Measurements from ENCODE around the gene PITRM1. TPM values are rescaled to one million over a fixed set of nuclear protein-coding genes. Genes with fewer than 3 reads are reported as not detected.
"Not testable (repeated sequence)": the region's sequence is repeated elsewhere in the genome, so short reads cannot be mapped to it uniquely, and the experiment has no call there.

Gene PITRM1
- total and polyA plus RNA-seq, 2 experiments from 2014 or later, result 44.1 to 45.9 TPM

DNA sequence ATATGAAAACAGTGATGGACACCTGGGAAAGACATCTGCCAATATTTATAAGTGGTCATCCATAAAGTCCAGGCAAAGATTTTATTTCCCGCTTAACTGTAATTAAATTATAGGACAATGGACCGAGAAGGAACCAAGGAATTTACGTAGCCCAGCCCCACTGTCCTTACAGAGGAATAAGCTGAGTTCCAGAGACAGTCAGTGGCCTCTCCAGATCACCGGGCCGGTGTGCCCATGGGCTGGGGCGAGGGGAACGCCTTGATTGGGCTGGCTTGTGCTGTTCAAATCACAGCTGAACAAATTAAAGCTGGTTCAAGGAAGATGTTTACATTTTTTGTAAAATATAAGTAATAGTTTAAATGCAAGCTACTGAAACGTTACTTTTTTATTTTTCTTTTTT, 64.5 kb downstream of the PITRM1 start:
- TF ChIP-seq EZH2 (IDR thresholded peaks at IDR 0.05; ENCODE audit: borderline replicate concordance) (no peak), EZH2phosphoT487 (IDR thresholded peaks at IDR 0.05; ENCODE audit: low read depth, severe bottlenecking, unreplicated experiment) (no peak)
- TF ChIP-seq, protein P1, sequence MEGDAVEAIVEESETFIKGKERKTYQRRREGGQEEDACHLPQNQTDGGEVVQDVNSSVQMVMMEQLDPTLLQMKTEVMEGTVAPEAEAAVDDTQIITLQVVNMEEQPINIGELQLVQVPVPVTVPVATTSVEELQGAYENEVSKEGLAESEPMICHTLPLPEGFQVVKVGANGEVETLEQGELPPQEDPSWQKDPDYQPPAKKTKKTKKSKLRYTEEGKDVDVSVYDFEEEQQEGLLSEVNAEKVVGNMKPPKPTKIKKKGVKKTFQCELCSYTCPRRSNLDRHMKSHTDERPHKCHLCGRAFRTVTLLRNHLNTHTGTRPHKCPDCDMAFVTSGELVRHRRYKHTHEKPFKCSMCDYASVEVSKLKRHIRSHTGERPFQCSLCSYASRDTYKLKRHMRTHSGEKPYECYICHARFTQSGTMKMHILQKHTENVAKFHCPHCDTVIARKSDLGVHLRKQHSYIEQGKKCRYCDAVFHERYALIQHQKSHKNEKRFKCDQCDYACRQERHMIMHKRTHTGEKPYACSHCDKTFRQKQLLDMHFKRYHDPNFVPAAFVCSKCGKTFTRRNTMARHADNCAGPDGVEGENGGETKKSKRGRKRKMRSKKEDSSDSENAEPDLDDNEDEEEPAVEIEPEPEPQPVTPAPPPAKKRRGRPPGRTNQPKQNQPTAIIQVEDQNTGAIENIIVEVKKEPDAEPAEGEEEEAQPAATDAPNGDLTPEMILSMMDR (IDR thresholded peaks at IDR 0.05; ENCODE audit: poor library complexity), result no peak
- no peak for DNase-seq (ENCODE audit: low spot score)

DNA sequence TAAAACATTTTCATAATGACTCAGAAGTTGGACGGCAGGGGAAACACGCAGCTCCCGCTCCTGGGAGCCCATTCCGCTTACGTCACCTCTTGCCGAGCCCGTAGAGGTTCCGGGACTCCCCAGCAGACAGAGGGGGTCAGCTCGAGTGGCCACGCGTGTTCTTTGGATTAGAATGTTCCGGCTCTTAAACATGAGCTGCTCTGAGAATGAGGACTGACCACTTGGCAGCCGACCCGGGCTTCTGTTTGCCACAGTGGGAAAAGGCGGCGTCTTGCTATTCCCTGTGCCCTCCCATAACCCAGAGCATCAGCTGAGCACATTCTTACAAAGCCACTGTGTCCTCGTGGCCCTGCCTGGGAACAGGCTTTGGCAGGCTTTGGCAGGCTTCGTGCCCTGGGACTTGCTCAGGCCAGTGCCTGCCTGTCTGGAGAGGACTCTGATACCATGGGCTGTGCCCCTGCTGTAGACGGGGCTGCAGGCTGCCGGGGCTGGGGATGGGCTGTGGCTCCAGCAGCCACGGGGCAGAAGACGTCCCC, 65.1 kb downstream of the PITRM1 start:
- TF ChIP-seq EZH2phosphoT487 (IDR thresholded peaks at IDR 0.05; ENCODE audit: low read depth, severe bottlenecking, unreplicated experiment) (no peak), EZH2 (IDR thresholded peaks at IDR 0.05; ENCODE audit: borderline replicate concordance) (no peak)
- Histone ChIP-seq H3K4me2 (no peak overlapping the region), H3K9me2 (replicated peaks; ENCODE audit: insufficient read depth) (no peaks in the 10 kb centered on the region), H3K27ac (no peak overlapping the region), H3K79me2 (no peaks in the 10 kb centered on the region), H3K9me3 (ENCODE audit: low read depth) (no peaks in the 10 kb centered on the region), H3K4me1 (ENCODE audit: insufficient read depth) (no peaks in the 10 kb centered on the region), H2AFZ (no peak overlapping the region), H4K20me1 (ENCODE audit: insufficient read depth, poor library complexity, severe bottlenecking) (no peaks in the 10 kb centered on the region), H3K4me3 (no peak overlapping the region), H3K36me3 (replicated peaks; ENCODE audit: insufficient read depth, low read depth) (no peaks in the 10 kb centered on the region), H3K27me3 (no peaks in the 10 kb centered on the region)
- 95% methylated on average over 22 of the region's 22 CpGs for WGBS (ENCODE audit: low lambda C conversion rate, missing lambda C conversion rate)
- DNase-seq (ENCODE audit: low spot score), result no peak

More for the DNA sequence above, 64.5 kb downstream of the PITRM1 start:
- Histone ChIP-seq H3K4me1 (ENCODE audit: insufficient read depth) (no peaks in the 10 kb centered on the region), H3K27ac (no peak overlapping the region), H3K9me3 (ENCODE audit: low read depth) (no peaks in the 10 kb centered on the region), H3K4me2 (no peak overlapping the region), H3K27me3 (no peaks in the 10 kb centered on the region), H3K36me3 (replicated peaks; ENCODE audit: insufficient read depth, low read depth) (no peaks in the 10 kb centered on the region), H3K4me3 (no peak overlapping the region), H3K9me2 (replicated peaks; ENCODE audit: insufficient read depth) (no peaks in the 10 kb centered on the region), H3K79me2 (no peaks in the 10 kb centered on the region), H4K20me1 (ENCODE audit: insufficient read depth, poor library complexity, severe bottlenecking) (no peaks in the 10 kb centered on the region), H2AFZ (no peak overlapping the region)
- WGBS (ENCODE audit: low lambda C conversion rate, missing lambda C conversion rate), result 94% methylated on average over 8 of the region's 8 CpGs

DNA sequence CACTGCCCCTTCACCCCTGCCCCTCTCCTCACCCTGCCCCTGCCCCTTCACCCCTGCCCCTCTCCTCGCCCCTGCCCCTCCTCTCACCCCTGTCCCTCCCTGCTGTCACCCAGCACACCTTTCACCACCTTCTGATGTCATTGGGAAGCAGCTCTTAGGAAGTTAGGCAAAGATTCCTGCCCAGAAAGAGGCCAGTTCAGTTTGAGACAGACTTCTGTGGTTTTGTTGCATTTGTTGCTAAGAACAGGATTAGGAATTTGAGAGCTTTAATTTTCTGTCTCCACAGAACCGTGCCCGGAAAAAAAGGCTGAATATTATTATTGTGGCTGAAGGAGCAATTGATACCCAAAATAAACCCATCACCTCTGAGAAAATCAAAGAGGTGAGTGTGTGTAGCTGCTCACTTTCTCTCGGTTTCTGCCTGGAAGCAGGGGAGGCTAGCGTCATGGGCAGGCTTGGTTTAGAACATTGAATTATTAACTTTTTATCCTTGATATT, 65.6 kb downstream of the PITRM1 start:
- H3K79me2 ChIP-seq, result no peaks in the 10 kb centered on the region
- no peaks in the 10 kb centered on the region for H3K9me2 ChIP-seq (replicated peaks; ENCODE audit: insufficient read depth)
- no peak for DNase-seq (ENCODE audit: low spot score)
- TF ChIP-seq EZH2 (IDR thresholded peaks at IDR 0.05; ENCODE audit: borderline replicate concordance) (no peak), EZH2phosphoT487 (IDR thresholded peaks at IDR 0.05; ENCODE audit: low read depth, severe bottlenecking, unreplicated experiment) (no peak)
- TF ChIP-seq, protein P1 (IDR thresholded peaks at IDR 0.05; ENCODE audit: poor library complexity), result no peak
- H3K27me3 ChIP-seq, result no peaks in the 10 kb centered on the region
- no peaks in the 10 kb centered on the region for H3K36me3 ChIP-seq (replicated peaks; ENCODE audit: insufficient read depth, low read depth)
- H2AFZ ChIP-seq, result no peak overlapping the region
- no peak overlapping the region for H3K4me2 ChIP-seq
- no peak overlapping the region for H3K27ac ChIP-seq
- 94% methylated on average over 4 of the region's 5 CpGs for WGBS (ENCODE audit: low lambda C conversion rate, missing lambda C conversion rate)
- H3K4me3 ChIP-seq, result no peak overlapping the region
- no peaks in the 10 kb centered on the region for H3K4me1 ChIP-seq (ENCODE audit: insufficient read depth)
- H3K9me3 ChIP-seq (ENCODE audit: low read depth), result no peaks in the 10 kb centered on the region
- no peaks in the 10 kb centered on the region for H4K20me1 ChIP-seq (ENCODE audit: insufficient read depth, poor library complexity, severe bottlenecking)

DNA sequence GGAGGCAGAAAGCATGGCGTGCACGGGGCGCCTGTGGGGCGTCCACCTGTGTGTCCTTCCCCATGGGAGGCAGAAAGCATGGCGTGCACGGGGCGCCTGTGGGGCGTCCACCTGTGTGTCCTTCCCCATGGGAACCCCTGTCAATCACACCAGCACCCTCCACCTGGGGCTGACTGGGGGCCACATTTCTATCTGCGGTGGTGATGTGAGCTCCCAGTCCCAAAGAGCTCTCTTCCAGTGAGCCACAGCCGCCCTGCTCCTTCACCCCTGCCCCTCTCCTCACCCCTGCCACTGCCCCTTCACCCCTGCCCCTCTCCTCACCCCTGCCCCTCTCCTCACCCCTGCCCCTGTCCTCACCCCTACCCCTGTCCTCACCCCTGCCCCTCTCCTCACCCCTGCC, 66.3 kb downstream of the PITRM1 start:
- 92% methylated on average over 5 of the region's 10 CpGs for WGBS (ENCODE audit: low lambda C conversion rate, missing lambda C conversion rate)
- not testable (repeated sequence) for H3K79me2 ChIP-seq; H3K4me1 ChIP-seq (ENCODE audit: insufficient read depth); H3K9me3 ChIP-seq (ENCODE audit: low read depth); H3K36me3 ChIP-seq (replicated peaks; ENCODE audit: insufficient read depth, low read depth); H3K4me2 ChIP-seq; DNase-seq (ENCODE audit: low spot score); H3K9me2 ChIP-seq (replicated peaks; ENCODE audit: insufficient read depth); H3K4me3 ChIP-seq; H4K20me1 ChIP-seq (ENCODE audit: insufficient read depth, poor library complexity, severe bottlenecking); H2AFZ ChIP-seq; H3K27ac ChIP-seq; H3K27me3 ChIP-seq

All from hepatocyte (in vitro differentiated cells).